Tibial nerve (tissue), 3 donors: ENCODE results near the gene RILPL1.

Experiments
- CTCF ChIP-seq, 5 experiments: fragments of 200-600 bp in 3 of 5; fragments of 450-650 bp in 2 of 5; sonication (generic) in 3 of 5; IDR thresholded peaks; one replicate each; pipeline ENCODE4 v1.5.1; 2016 to 2019; ENCODE audit warnings: antibody characterized with exemption in 5 of 5, mild to moderate bottlenecking in 3 of 5, moderate library complexity in 2 of 5
- POLR2A ChIP-seq, 2 donors: fragments of 450-650 bp; IDR thresholded peaks; one replicate each; pipeline ENCODE4 v1.6.1; 2017; ENCODE audit warnings: antibody characterized with exemption in 2 of 2, mild to moderate bottlenecking in 2 of 2, moderate library complexity in 2 of 2

- TF ChIP-seq CTCF (IDR thresholded peaks at IDR 0.05): no peak
- TF ChIP-seq POLR2A (IDR thresholded peaks at IDR 0.05): no peak
Measured at GRCh38 chr12:123441523-123442164, 91.9 kb downstream of the RILPL1 start.
